ENCODE data around the gene ARHGEF12.

DNA sequence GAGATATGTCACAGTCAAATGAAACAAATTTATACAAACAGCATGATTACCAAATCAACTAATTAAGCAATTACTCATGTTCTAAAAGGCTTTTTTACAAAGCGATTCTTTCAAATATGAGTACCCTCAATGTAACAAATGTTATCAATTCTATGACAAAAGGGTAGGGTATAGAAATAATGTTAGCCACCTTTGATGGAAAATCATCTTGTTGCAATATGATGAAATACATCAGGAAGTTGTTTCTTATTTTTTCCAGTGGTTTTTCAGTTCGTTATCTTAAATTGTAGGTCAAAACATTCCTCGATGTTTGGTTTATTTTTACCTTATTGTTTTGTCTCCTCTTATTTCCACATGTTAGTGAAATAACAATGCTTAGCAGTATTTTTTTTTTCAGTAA lies 6.5 kb downstream of the ARHGEF12 start:
- TF ChIP-seq, protein P1, sequence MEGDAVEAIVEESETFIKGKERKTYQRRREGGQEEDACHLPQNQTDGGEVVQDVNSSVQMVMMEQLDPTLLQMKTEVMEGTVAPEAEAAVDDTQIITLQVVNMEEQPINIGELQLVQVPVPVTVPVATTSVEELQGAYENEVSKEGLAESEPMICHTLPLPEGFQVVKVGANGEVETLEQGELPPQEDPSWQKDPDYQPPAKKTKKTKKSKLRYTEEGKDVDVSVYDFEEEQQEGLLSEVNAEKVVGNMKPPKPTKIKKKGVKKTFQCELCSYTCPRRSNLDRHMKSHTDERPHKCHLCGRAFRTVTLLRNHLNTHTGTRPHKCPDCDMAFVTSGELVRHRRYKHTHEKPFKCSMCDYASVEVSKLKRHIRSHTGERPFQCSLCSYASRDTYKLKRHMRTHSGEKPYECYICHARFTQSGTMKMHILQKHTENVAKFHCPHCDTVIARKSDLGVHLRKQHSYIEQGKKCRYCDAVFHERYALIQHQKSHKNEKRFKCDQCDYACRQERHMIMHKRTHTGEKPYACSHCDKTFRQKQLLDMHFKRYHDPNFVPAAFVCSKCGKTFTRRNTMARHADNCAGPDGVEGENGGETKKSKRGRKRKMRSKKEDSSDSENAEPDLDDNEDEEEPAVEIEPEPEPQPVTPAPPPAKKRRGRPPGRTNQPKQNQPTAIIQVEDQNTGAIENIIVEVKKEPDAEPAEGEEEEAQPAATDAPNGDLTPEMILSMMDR (IDR thresholded peaks at IDR 0.05; ENCODE audit: insufficient read depth, low read depth, low read length), result no peak
- no peak for TF ChIP-seq EZH2 (IDR thresholded peaks at IDR 0.05; ENCODE audit: insufficient read depth, low read length)
